Activated gamma-delta T cell treated with anti-CD3 and anti-CD28 coated beads, Interleukin-2, amount 50 U/mL, for 16 hours (primary cell): ENCODE data around the gene VPS37B.
A peak's percentile ranks its signal among the peaks of the same experiment; 100 is the strongest.
"Not testable (repeated sequence)": the region's sequence is repeated elsewhere in the genome, so short reads cannot be mapped to it uniquely, and the experiment has no call there.

Experiments used
- DNase-seq: peaks from one replicate; pipeline ENCODE4 v3.0.0-alpha.2; 2020; ENCODE audit warnings: low read depth

Gene VPS37B

GRCh38 chr12:122895704-122896636 is at the start of gene VPS37B:
VPS37B (minus strand) TSS chr12:122896124; CDS start chr12:122896062, 62 bp downstream.
- DNase-seq = peak; percentile 82

- DNase-seq = no peak
Observed at GRCh38 chr12:122944605-122945592, 49.0 kb upstream of the VPS37B start.

- no peak for DNase-seq
Observed at GRCh38 chr12:122943196-122943595, 47.3 kb upstream of the VPS37B start.

- no peak for DNase-seq
Observed at GRCh38 chr12:122942637-122943036, 46.7 kb upstream of the VPS37B start.

GRCh38 chr12:122941351-122941750 is 45.4 kb upstream of the VPS37B start:
- DNase-seq = not testable (repeated sequence)

- no peak for DNase-seq
Observed at GRCh38 chr12:122939125-122939524, 43.2 kb upstream of the VPS37B start.

GRCh38 chr12:122937622-122938091 is 41.7 kb upstream of the VPS37B start:
- no peak for DNase-seq

- no peak for DNase-seq
Observed at GRCh38 chr12:122935318-122935717, 39.4 kb upstream of the VPS37B start.

GRCh38 chr12:122934722-122935121 is 38.8 kb upstream of the VPS37B start:
- DNase-seq = no peak

- DNase-seq = no peak
Observed at GRCh38 chr12:122932207-122932606, 36.3 kb upstream of the VPS37B start.

GRCh38 chr12:122929812-122930211 is 33.9 kb upstream of the VPS37B start:
- DNase-seq = no peak

- DNase-seq = no peak
Observed at GRCh38 chr12:122929148-122929538, 33.2 kb upstream of the VPS37B start.

GRCh38 chr12:122928404-122929147 is 32.7 kb upstream of the VPS37B start:
- DNase-seq = no peak

- DNase-seq = no peak
Observed at GRCh38 chr12:122927756-122928403, 32.0 kb upstream of the VPS37B start.

- DNase-seq = no peak
Observed at GRCh38 chr12:122921917-122922316, 26.0 kb upstream of the VPS37B start.

- no peak for DNase-seq
Observed at GRCh38 chr12:122920687-122921086, 24.8 kb upstream of the VPS37B start.

- no peak for DNase-seq
Observed at GRCh38 chr12:122918827-122919226, 22.9 kb upstream of the VPS37B start.

GRCh38 chr12:122917507-122918121 is 21.7 kb upstream of the VPS37B start:
- no peak for DNase-seq

- no peak for DNase-seq
Observed at GRCh38 chr12:122909442-122910288, 13.7 kb upstream of the VPS37B start.

GRCh38 chr12:122908915-122909314 is 13.0 kb upstream of the VPS37B start:
- no peak for DNase-seq
